ENCODE measurements around the gene DNAJC17.

DNA sequence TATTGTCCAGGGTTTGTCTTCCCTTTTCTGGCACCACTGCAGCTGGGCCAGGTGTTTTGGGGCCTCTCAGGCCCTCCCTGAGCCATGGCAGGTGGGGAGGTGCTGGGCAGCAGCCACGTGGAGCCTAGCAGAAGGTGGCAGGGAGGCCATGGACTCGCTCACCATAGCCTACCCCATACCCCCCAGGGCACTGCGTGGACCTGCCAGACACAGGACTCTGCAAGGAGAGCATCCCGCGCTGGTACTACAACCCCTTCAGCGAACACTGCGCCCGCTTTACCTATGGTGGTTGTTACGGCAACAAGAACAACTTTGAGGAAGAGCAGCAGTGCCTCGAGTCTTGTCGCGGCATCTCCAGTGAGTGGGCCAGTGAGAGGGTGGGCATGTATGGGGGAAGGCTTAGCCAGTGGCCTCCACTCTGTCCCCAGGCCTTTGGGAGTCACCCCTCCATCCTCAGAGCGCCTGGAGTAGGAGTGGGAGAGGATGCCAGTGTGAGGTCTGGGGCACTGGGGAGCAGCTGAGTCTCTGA is 48.5 kb upstream of the DNAJC17 start:
- TF ChIP-seq EHMT2 (IDR thresholded peaks at IDR 0.05; ENCODE audit: borderline replicate concordance, low read depth, low read length) = no peak
- TF ChIP-seq SNRNP70 (IDR thresholded peaks at IDR 0.05; ENCODE audit: low read depth, low read length) = no peak
- TF ChIP-seq SMAD3 (CRISPR knock-in tag; IDR thresholded peaks at IDR 0.05) = no peak

Measured in HepG2 (cell line).